Keratinocyte (primary cell): Measurements from ENCODE around the gene INKA2.

Source experiments
- EZH2 ChIP-seq: IDR thresholded peaks from one replicate; pipeline ENCODE4 v1.6.1; 2012; ENCODE audit warnings: inconsistent platforms, mild to moderate bottlenecking, low read length, moderate library complexity
- TF ChIP-seq, protein P1 (sequence below), 3 experiments: IDR thresholded peaks in 1 of 3; conservative IDR thresholded peaks in 1 of 3; optimal IDR thresholded peaks in 1 of 3; 2 replicates in 2 of 3; 3 replicates in 1 of 3; pipeline versions ENCODE3 to v1.5.1; 2011; ENCODE audit warnings: low read length in 3 of 3, mild to moderate bottlenecking in 3 of 3, moderate library complexity in 2 of 3, control low read depth in 1 of 3, inconsistent platforms in 1 of 3; ENCODE audit not compliant: insufficient read depth in 2 of 3; ENCODE audit errors: extremely low read depth in 1 of 3

DNA sequence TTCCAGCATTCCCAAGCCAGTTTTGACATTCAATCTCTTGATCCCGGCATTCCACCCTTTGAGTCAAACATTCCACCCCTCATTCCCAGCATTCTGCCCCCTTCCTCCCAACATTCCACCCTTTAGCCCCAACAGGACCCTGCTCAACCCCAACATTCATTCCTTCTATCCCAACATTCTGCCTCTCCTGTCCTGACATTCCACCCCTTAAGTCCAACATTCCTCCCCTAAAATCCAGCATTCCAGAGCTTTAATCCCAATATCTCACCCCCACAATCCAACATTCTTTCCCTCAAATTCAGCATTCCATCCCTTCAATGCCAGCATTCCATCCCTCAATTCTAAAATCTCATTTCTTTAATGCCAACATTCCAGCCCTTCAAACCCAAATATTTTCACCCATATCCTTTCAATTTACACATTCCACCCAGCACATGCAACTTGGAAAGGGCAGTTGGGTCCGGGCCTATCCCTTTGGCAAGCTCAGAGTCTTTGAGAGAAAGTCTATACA is 39.4 kb upstream of the INKA2 start:
- TF ChIP-seq, protein P1, sequence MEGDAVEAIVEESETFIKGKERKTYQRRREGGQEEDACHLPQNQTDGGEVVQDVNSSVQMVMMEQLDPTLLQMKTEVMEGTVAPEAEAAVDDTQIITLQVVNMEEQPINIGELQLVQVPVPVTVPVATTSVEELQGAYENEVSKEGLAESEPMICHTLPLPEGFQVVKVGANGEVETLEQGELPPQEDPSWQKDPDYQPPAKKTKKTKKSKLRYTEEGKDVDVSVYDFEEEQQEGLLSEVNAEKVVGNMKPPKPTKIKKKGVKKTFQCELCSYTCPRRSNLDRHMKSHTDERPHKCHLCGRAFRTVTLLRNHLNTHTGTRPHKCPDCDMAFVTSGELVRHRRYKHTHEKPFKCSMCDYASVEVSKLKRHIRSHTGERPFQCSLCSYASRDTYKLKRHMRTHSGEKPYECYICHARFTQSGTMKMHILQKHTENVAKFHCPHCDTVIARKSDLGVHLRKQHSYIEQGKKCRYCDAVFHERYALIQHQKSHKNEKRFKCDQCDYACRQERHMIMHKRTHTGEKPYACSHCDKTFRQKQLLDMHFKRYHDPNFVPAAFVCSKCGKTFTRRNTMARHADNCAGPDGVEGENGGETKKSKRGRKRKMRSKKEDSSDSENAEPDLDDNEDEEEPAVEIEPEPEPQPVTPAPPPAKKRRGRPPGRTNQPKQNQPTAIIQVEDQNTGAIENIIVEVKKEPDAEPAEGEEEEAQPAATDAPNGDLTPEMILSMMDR (optimal IDR thresholded peaks at IDR 0.05 in 1 of 3, IDR thresholded peaks at IDR 0.05 in 1 of 3, conservative IDR thresholded peaks at IDR 0.05 in 1 of 3; ENCODE audit: extremely low read depth in 1 of 3, insufficient read depth in 2 of 3, low read length in 3 of 3), result no peak
- no peak for TF ChIP-seq EZH2
